Natural killer cell (primary cell): ENCODE results near the gene PI16. TPM values are rescaled to one million over a fixed set of nuclear protein-coding genes. Genes with fewer than 3 reads are reported as not detected.

Source experiments
- ATAC-seq, 3 donors: fragments of 150-1000 bp in 2 of 3; fragments of 200-7000 bp in 1 of 3; cut with Tn5 transposase; 1 replicate in 1 of 3; 2 replicates in 2 of 3; pipeline ENCODE4 v1.10.0; 2021; ENCODE audit warnings: mild to moderate bottlenecking in 2 of 3, moderate library complexity in 2 of 3
- DNase-seq, 2 donors: peaks; one replicate each; pipeline versions ENCODE4 v3.0.0 to v3.0.0-alpha.2; 2013 to 2021; ENCODE audit warnings: mixed read lengths in 1 of 2
- H3K27ac ChIP-seq: one replicate; pipeline ENCODE4 v1.5.1; 2013; ENCODE audit warnings: mild to moderate bottlenecking, low read length
- H3K27me3 ChIP-seq: one replicate; pipeline ENCODE4 v1.6.1; 2013; ENCODE audit warnings: low read length; ENCODE audit not compliant: control insufficient read depth, insufficient read depth
- H3K36me3 ChIP-seq: one replicate; pipeline ENCODE4 v1.6.1; 2013; ENCODE audit warnings: low read length; ENCODE audit not compliant: control insufficient read depth, insufficient read depth
- H3K4me1 ChIP-seq: one replicate; pipeline ENCODE4 v1.6.1; 2013; ENCODE audit warnings: low read length; ENCODE audit not compliant: control insufficient read depth, insufficient read depth
- H3K4me3 ChIP-seq: one replicate; pipeline ENCODE4 v1.5.1; 2013; ENCODE audit warnings: low read length
- H3K9me3 ChIP-seq: one replicate; pipeline ENCODE4 v1.6.1; 2013; ENCODE audit warnings: low read length; ENCODE audit not compliant: control insufficient read depth, insufficient read depth
- H3K27ac Mint-ChIP-seq, 2 donors: one replicate each; pipeline ENCODE4 v1.8.0; 2022; ENCODE audit warnings: mild to moderate bottlenecking in 2 of 2, mixed read lengths in 2 of 2, moderate library complexity in 1 of 2
- H3K27me3 Mint-ChIP-seq, 2 donors: one replicate each; pipeline ENCODE4 v1.8.0; 2022; ENCODE audit warnings: low read depth in 2 of 2, mixed read lengths in 2 of 2
- H3K36me3 Mint-ChIP-seq: one replicate; pipeline ENCODE4 v1.8.0; 2022; ENCODE audit warnings: mixed read lengths
- H3K4me1 Mint-ChIP-seq, 2 donors: one replicate each; pipeline ENCODE4 v1.8.0; 2022; ENCODE audit warnings: mixed read lengths in 2 of 2
- H3K4me3 Mint-ChIP-seq: one replicate; pipeline ENCODE4 v1.8.0; 2022; ENCODE audit warnings: mild to moderate bottlenecking, moderate library complexity, mixed read lengths
- H3K9me3 Mint-ChIP-seq, 2 donors: one replicate each; pipeline ENCODE4 v1.8.0; 2022; ENCODE audit warnings: mixed read lengths in 2 of 2
- CTCF ChIP-seq: fragments of 200-600 bp; IDR thresholded peaks from one replicate; pipeline ENCODE4 v1.8.0; 2022; ENCODE audit warnings: antibody characterized with exemption
- WGBS: methylation state at CpG from one replicate; pipeline ENCODE4 v1.1.7; 2013; ENCODE audit warnings: missing lambda C conversion rate; ENCODE audit not compliant: insufficient coverage; 5-methylcytosine and 5-hydroxymethylcytosine counted together
- intact Hi-C: fragments of 100-400 bp; cut with micrococcal nuclease; formaldehyde crosslinking; loops from one replicate; pipeline ENCODE4 v1.14.2; 2022
- total RNA-seq, 4 donors: library from RNA; stranded (reverse); fragments of 120-200 nt in 1 of 4; gene quantifications; one replicate each; pipeline versions ENCODE4 v1.2.3 to v1.2.4, GENCODE V29; 2013 to 2022

Gene PI16
- total RNA-seq, 3 donors from 2014 or later (not counting 1 experiment from before 2014, with no cell fraction given) = 0.33 to 1.8 (median 1.1) TPM

GRCh38 chr6:36933519-36933918 is 21.0 kb upstream of the PI16 start:
- intact Hi-C loops = no loop called here
- TF ChIP-seq CTCF = no peak
- WGBS = 74% methylated on average over 3 of the region's 4 CpGs
- no peaks in the 10 kb centered on the region for H3K4me1 ChIP-seq
- no peak overlapping the region for H3K27ac ChIP-seq
- H3K4me3 ChIP-seq = no peak overlapping the region
- Mint-ChIP-seq H3K4me1 (no peaks in the 10 kb centered on the region), H3K27me3 (peaks cover 6 to 13% of the 10 kb centered on the region in 2 donors), H3K27ac (no peak overlapping the region), H3K36me3 (no peaks in the 10 kb centered on the region), H3K4me3 (no peak overlapping the region), H3K9me3 (no peaks in the 10 kb centered on the region)
- H3K9me3 ChIP-seq = no peaks in the 10 kb centered on the region
- DNase-seq = no peak
- no peak for ATAC-seq
- no peaks in the 10 kb centered on the region for H3K27me3 ChIP-seq
- H3K36me3 ChIP-seq = no peaks in the 10 kb centered on the region

GRCh38 chr6:36934901-36935300 is 19.6 kb upstream of the PI16 start:
- no peaks in the 10 kb centered on the region for H3K9me3 Mint-ChIP-seq
- no peak for TF ChIP-seq CTCF
- no peak for DNase-seq
- intact Hi-C loops = no loop called here
- whole genome bisulfite sequencing = 93% methylated on average over 4 of the region's 7 CpGs
- Histone ChIP-seq H3K4me3 (no peak overlapping the region), H3K27ac (no peak overlapping the region), H3K4me1 (no peaks in the 10 kb centered on the region), H3K27me3 (no peaks in the 10 kb centered on the region), H3K9me3 (no peaks in the 10 kb centered on the region), H3K36me3 (no peaks in the 10 kb centered on the region)
- H3K27me3 Mint-ChIP-seq = peaks cover 8 to 13% of the 10 kb centered on the region in 2 donors
- H3K36me3 Mint-ChIP-seq = no peaks in the 10 kb centered on the region
- no peak overlapping the region for H3K4me3 Mint-ChIP-seq
- H3K27ac Mint-ChIP-seq = no peak overlapping the region
- no peaks in the 10 kb centered on the region for H3K4me1 Mint-ChIP-seq
- ATAC-seq = no peak

- Mint-ChIP-seq H3K4me1 (no peaks in the 10 kb centered on the region), H3K27ac (no peak overlapping the region), H3K27me3 (peaks cover 12 to 13% of the 10 kb centered on the region in 2 donors), H3K4me3 (no peak overlapping the region), H3K36me3 (no peaks in the 10 kb centered on the region), H3K9me3 (no peaks in the 10 kb centered on the region)
- Histone ChIP-seq H3K4me1 (no peaks in the 10 kb centered on the region), H3K4me3 (no peak overlapping the region), H3K36me3 (no peaks in the 10 kb centered on the region), H3K9me3 (no peaks in the 10 kb centered on the region), H3K27ac (no peak overlapping the region), H3K27me3 (no peaks in the 10 kb centered on the region)
- no peak for DNase-seq
- ATAC-seq = no peak
- intact Hi-C loops = no loop called here
- 95% methylated on average over 5 of the region's 5 CpGs for WGBS
- no peak for TF ChIP-seq CTCF
Observed at GRCh38 chr6:36936824-36937223, 17.7 kb upstream of the PI16 start.

- Mint-ChIP-seq H3K4me1 (no peaks in the 10 kb centered on the region), H3K36me3 (no peaks in the 10 kb centered on the region), H3K4me3 (no peak overlapping the region), H3K27ac (no peak overlapping the region), H3K9me3 (no peaks in the 10 kb centered on the region), H3K27me3 (peaks cover 12 to 13% of the 10 kb centered on the region in 2 donors)
- H3K4me1 ChIP-seq = no peaks in the 10 kb centered on the region
- H3K27me3 ChIP-seq = no peaks in the 10 kb centered on the region
- no peaks in the 10 kb centered on the region for H3K9me3 ChIP-seq
- no peak overlapping the region for H3K4me3 ChIP-seq
- TF ChIP-seq CTCF = no peak
- no peak overlapping the region for H3K27ac ChIP-seq
- ATAC-seq (no peak), DNase-seq (no peak)
- no peaks in the 10 kb centered on the region for H3K36me3 ChIP-seq
- 96% methylated on average over 6 of the region's 6 CpGs for WGBS
- intact Hi-C loops = no loop called here
Observed at GRCh38 chr6:36937896-36938295, 16.6 kb upstream of the PI16 start.
